Hepatocyte (in vitro differentiated cells): Measurements from ENCODE around the gene SHANK1. TPM values are rescaled to one million over a fixed set of nuclear protein-coding genes. Genes with fewer than 3 reads are reported as not detected.

Experiments used
- DNase-seq: peaks from one replicate; pipeline ENCODE4 v3.0.0-alpha.2; 2016; ENCODE audit warnings: low spot score
- H2AFZ ChIP-seq: fragments of 200-600 bp; sonication (generic); 2 replicates; pipeline ENCODE4 v1.6.0; 2016; ENCODE audit warnings: antibody characterized with exemption, mild to moderate bottlenecking
- H3K27ac ChIP-seq: fragments of 200-600 bp; sonication (generic); 2 replicates; pipeline ENCODE4 v1.5.1; 2016; ENCODE audit warnings: mild to moderate bottlenecking
- H3K27me3 ChIP-seq: fragments of 200-600 bp; sonication (generic); 2 replicates; pipeline ENCODE4 v1.6.1; 2016
- H3K36me3 ChIP-seq: fragments of 200-600 bp; sonication (generic); replicated peaks from 2 replicates; pipeline ENCODE4 v1.5.1; 2016; ENCODE audit warnings: low read depth; ENCODE audit not compliant: insufficient read depth
- H3K4me1 ChIP-seq: fragments of 200-600 bp; sonication (generic); 2 replicates; pipeline ENCODE4 v1.5.1; 2016; ENCODE audit warnings: mild to moderate bottlenecking, moderate library complexity; ENCODE audit not compliant: insufficient read depth
- H3K4me2 ChIP-seq: fragments of 200-600 bp; sonication (generic); 2 replicates; pipeline ENCODE4 v1.6.0; 2016
- H3K4me3 ChIP-seq: fragments of 200-600 bp; sonication (generic); 2 replicates; pipeline ENCODE4 v1.5.1; 2016; ENCODE audit warnings: mild to moderate bottlenecking
- H3K79me2 ChIP-seq: fragments of 200-600 bp; sonication (generic); 2 replicates; pipeline ENCODE4 v1.6.0; 2017; ENCODE audit warnings: mild to moderate bottlenecking
- H3K9me2 ChIP-seq: fragments of 200-600 bp; sonication (generic); replicated peaks from 2 replicates; pipeline ENCODE4 v1.6.0; 2017; ENCODE audit warnings: mild to moderate bottlenecking; ENCODE audit not compliant: insufficient read depth
- H3K9me3 ChIP-seq: fragments of 200-600 bp; sonication (generic); 2 replicates; pipeline ENCODE4 v1.5.1; 2016; ENCODE audit warnings: low read depth, mild to moderate bottlenecking
- H4K20me1 ChIP-seq: fragments of 200-600 bp; sonication (generic); 2 replicates; pipeline ENCODE4 v1.6.0; 2016; ENCODE audit warnings: mild to moderate bottlenecking; ENCODE audit not compliant: insufficient read depth, poor library complexity, severe bottlenecking
- CTCF ChIP-seq: fragments of 200-600 bp; sonication (generic); IDR thresholded peaks from 2 replicates; pipeline ENCODE4 v1.5.1; 2016; ENCODE audit warnings: antibody characterized with exemption, mild to moderate bottlenecking; ENCODE audit not compliant: poor library complexity
- EZH2 ChIP-seq: fragments of 200-600 bp; sonication (generic); IDR thresholded peaks from 2 replicates; pipeline ENCODE4 v1.6.1; 2016; ENCODE audit warnings: antibody characterized with exemption, mild to moderate bottlenecking, borderline replicate concordance
- EZH2phosphoT487 ChIP-seq: fragments of 200-600 bp; sonication (generic); IDR thresholded peaks from one replicate; pipeline ENCODE4 v1.6.1; 2018; ENCODE audit warnings: antibody characterized with exemption, mild to moderate bottlenecking, low read depth, moderate library complexity; ENCODE audit not compliant: unreplicated experiment, severe bottlenecking
- WGBS: methylation state at CpG from one replicate; pipeline ENCODE4 v1.1.6; 2016; ENCODE audit warnings: low lambda C conversion rate; ENCODE audit errors: missing lambda C conversion rate; 5-methylcytosine and 5-hydroxymethylcytosine counted together
- polyA plus RNA-seq: library from polyadenylated mRNA; unstranded; fragments of >200 nt; fragmentation: Nextera tagmentation; extraction: Ambion mirVana; gene quantifications from 2 replicates; pipeline ENCODE4 v1.2.1, GENCODE V29; 2016
- total RNA-seq: library from RNA; depleted of rRNA; stranded (reverse); fragments of >200 nt; gene quantifications from 2 replicates; pipeline ENCODE4 v1.2.3, GENCODE V29; 2014

Gene SHANK1
- total and polyA plus RNA-seq, 2 experiments from 2014 or later, result 0.56 to 2.3 TPM

GRCh38 chr19:50658441-50659317 is 60.9 kb downstream of the SHANK1 start:
- TF ChIP-seq EZH2 (no peak), EZH2phosphoT487 (no peak), CTCF (no peak)
- WGBS, result 5% methylated on average over 51 of the region's 67 CpGs
- peak overlapping the region; percentile 16 for H2AFZ ChIP-seq

GRCh38 chr19:50657712-50658440 is 61.7 kb downstream of the SHANK1 start:
- Histone ChIP-seq H3K4me3 (no peak overlapping the region), H3K4me2 (peak overlapping the region; percentile 82), H3K9me2 (no peaks in the 10 kb centered on the region), H4K20me1 (no peaks in the 10 kb centered on the region), H3K9me3 (no peaks in the 10 kb centered on the region), H3K27ac (peak overlapping the region; percentile 88), H3K79me2 (no peaks in the 10 kb centered on the region), H2AFZ (peak overlapping the region; percentile 47), H3K27me3 (no peaks in the 10 kb centered on the region), H3K36me3 (no peaks in the 10 kb centered on the region), H3K4me1 (no peaks in the 10 kb centered on the region)
- TF ChIP-seq CTCF (no peak), EZH2phosphoT487 (no peak), EZH2 (no peak)
- peak; percentile 99 for DNase-seq
- 16% methylated on average over 11 of the region's 38 CpGs for WGBS

More at GRCh38 chr19:50658441-50659317, 60.9 kb downstream of the SHANK1 start:
- Histone ChIP-seq H3K79me2 (no peaks in the 10 kb centered on the region), H4K20me1 (no peaks in the 10 kb centered on the region), H3K27me3 (no peaks in the 10 kb centered on the region), H3K36me3 (no peaks in the 10 kb centered on the region), H3K9me3 (no peaks in the 10 kb centered on the region), H3K4me3 (no peak overlapping the region), H3K27ac (peak overlapping the region; percentile 92), H3K4me1 (no peaks in the 10 kb centered on the region), H3K4me2 (peak overlapping the region; percentile 82), H3K9me2 (no peaks in the 10 kb centered on the region)
- peak; percentile 95 for DNase-seq

- no peak for DNase-seq
- no peak overlapping the region for H3K4me3 ChIP-seq
- no peaks in the 10 kb centered on the region for H3K27me3 ChIP-seq
- WGBS, result 73% methylated on average over 6 of the region's 6 CpGs
- H4K20me1 ChIP-seq, result no peaks in the 10 kb centered on the region
- TF ChIP-seq EZH2phosphoT487 (no peak), EZH2 (no peak), CTCF (no peak)
- no peaks in the 10 kb centered on the region for H3K36me3 ChIP-seq
- H3K9me2 ChIP-seq, result no peaks in the 10 kb centered on the region
- peak overlapping the region; percentile 72 for H3K4me2 ChIP-seq
- no peaks in the 10 kb centered on the region for H3K4me1 ChIP-seq
- peak overlapping the region; percentile 88 for H3K27ac ChIP-seq
- no peaks in the 10 kb centered on the region for H3K9me3 ChIP-seq
- no peaks in the 10 kb centered on the region for H3K79me2 ChIP-seq
- H2AFZ ChIP-seq, result peak overlapping the region; percentile 47
Observed at GRCh38 chr19:50657222-50657669, 62.4 kb downstream of the SHANK1 start.
